HuH-7 (cell line): ENCODE data around the gene SLC2A8.

Source experiments
- DNase-seq: peaks from one replicate; pipeline ENCODE4 v3.0.0; 2011; ENCODE audit warnings: low spot score

SLC2A8 gene, protein sequence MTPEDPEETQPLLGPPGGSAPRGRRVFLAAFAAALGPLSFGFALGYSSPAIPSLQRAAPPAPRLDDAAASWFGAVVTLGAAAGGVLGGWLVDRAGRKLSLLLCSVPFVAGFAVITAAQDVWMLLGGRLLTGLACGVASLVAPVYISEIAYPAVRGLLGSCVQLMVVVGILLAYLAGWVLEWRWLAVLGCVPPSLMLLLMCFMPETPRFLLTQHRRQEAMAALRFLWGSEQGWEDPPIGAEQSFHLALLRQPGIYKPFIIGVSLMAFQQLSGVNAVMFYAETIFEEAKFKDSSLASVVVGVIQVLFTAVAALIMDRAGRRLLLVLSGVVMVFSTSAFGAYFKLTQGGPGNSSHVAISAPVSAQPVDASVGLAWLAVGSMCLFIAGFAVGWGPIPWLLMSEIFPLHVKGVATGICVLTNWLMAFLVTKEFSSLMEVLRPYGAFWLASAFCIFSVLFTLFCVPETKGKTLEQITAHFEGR

DNA sequence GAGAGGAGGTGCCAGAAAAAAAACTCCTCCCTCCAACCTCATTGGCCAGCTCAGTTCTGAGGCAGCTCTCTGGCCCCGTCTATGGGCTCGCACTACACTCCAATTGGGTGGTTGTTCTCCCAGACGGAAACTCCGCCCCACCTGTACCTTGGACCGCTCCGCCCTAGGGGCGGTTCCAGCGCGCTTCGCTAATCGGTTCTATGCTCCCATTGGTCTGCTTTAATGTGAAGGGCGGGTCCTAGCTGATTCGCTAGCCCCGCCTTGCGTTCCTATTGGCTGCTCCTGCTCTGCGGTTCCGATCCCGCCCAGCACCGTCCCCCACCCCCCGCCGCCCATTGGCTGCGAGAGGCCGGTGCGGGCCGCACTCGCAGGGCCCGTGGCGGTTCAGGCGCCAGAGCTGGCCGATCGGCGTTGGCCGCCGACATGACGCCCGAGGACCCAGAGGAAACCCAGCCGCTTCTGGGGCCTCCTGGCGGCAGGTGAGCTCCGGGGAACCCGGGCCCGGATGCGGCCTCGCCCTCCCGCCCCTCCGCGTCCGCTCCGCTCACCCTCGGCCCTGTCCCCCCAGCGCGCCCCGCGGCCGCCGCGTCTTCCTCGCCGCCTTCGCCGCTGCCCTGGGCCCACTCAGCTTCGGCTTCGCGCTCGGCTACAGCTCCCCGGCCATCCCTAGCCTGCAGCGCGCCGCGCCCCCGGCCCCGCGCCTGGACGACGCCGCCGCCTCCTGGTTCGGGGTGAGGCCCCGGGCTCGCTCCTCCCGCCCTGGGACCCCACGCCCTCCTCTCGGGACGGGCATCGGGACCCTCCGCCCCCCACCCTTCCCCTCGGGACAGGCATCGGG lies at the start of gene SLC2A8:
SLC2A8 (plus strand) TSS at position 362 of the 838 bp plus-strand sequence; CDS start at position 424, 62 bp downstream.
- peak; percentile 89 for DNase-seq

DNA sequence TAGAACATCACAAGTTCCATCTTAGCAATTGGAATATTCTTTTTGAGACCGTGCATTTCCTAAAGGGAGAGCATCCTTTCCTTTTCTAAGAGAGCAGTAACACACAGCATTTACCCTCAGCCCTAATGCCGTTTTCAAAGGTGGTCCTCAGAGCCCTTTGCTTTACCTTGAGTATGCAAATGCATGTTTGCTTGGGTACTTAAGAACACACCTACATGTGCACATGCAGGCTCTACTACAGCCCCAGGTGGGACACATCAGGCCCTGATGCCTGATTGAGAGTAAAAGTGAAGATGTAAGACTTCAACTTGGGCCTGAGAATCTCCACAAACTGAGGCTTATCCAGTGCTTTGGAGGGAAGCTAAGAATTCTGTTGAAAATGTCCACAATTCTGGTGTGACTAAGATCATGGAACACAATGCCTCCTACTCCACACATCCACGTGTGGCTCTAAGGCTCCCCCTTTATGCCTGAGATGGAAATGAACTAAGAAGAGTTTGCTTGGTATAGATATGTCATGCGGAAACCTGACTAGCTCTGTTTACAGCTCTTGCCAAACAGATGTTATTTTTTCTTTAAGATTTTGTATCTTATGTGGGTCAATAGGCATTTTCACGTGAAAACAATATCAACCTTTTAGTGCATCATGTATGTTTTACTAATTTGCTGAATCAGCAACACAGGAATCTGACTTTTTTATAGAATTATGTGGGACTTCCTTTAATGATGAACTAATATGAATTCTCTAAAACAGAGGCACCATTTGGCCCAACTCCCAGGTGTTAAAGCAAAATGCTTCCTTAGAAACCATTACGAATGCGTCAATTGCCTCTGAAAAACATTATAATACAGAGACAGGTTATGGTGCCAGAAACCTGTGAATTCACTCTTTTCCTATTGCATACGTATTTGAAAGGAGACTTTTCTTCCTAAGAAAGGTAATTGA lies 48.9 kb upstream of the SLC2A8 start:
- peak; percentile 62 for DNase-seq

DNA sequence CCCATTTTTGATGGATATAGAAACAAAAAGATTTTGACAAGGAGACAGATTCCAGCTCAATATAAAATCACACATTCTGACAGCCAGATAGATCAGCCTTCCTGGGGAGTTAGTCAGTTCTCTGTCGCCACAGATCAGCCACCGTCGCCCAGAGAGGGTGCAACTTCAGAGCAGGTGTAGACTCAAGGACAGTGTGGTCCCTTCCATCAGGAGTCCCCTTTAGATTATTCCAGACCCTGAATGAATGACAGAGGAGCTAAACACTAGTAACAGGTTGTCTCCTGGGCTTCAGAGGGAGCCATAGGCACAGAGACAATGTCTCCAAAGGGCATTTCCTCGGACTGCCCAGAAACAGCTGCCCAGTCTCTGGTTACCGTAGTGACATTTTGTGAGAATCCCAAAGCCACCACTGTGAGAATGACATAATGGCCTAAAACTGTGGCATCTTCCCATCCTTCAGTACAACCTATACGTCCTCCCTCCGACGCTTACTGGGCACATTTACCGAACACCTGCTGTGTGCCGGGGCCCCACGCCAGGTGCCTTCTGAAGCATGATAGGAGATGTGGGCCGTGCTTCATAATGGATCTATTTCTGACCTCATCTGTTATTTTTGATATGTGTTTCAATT lies 47.4 kb upstream of the SLC2A8 start:
- DNase-seq, result no peak

DNA sequence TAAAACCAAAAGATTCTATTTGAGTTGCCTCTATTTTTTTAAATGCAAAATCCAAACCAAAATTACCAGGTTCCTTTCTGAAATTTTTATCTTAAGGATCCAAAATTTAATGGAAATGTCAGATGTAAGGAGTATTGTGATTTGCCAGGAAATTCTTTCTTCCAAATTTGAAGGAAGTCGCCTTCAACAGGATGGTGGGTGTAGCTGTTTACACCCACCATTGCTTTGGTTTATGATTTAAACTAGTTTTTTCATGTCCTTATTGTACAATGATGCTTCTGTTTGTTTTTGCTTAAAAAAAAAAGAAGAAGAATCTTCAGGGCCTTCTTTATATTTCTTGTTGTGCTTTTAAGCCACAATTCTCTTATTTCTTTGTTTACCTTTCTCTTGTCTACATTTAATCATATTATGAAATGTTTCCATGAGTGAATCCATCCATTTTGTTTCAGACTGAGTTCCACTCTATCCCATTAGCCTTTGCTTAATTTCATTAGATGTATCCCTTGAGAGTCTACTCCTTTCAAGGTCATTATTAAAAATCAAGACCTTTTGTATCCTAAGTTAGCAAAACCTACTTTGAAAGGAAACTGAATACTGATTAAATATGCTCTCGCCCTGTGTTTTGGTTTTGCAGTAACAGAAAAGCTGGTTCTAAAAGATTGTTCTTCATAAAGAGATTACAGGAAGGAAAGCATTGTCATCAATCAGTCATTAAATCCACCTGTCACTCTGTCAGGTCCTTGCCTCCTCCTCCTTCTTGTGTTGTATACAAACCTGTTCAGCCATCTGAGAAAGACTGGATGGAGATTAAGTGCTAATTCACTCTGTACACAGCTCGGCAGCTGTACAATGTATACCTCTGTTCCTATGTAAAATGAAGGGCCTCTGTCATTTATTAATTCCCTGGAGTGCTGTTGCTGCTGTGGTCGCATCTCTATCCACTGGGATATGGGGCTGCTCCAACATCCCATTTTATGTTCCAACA lies 45.5 kb upstream of the SLC2A8 start:
- DNase-seq, result no peak

DNA sequence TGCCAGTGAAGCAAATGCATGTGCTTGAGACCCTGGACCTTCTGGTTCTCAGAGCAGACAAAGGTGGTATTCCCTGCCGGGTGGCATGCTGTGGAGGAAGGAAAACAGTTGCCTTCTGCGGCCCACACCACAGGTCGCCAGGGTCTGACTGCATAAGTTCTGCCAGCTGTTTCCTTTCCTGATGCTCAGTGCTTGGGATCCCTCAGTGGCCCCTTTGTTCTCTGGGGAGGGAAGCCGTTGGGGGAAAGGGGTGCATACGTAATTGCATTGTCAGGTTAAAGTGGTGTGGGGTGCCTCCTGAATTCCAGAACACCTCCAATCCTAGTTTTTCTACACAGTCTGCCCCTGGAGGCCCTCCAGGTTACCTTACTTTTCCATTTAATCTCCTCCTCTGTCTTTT lies 43.1 kb upstream of the SLC2A8 start:
- DNase-seq, result no peak

DNA sequence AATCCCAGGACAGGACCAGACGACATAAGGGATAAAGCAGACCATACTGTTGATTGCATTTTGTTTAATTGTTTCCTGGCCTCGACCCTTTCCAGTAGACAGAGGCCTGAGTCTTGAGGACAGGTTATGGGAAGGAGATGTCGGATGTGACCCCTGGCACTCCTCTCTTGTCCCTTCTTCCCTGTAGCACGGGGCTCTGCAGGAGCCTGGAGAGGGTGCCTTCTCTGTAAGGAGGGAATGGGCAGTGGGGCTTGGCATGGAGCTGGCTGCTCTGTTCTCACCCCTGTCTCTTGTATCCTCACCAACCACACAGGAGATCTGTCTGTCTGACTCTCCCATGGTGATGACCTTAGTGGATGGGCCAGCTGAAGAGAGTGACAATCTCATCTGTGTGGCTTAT lies 40.1 kb upstream of the SLC2A8 start:
- DNase-seq, result no peak

DNA sequence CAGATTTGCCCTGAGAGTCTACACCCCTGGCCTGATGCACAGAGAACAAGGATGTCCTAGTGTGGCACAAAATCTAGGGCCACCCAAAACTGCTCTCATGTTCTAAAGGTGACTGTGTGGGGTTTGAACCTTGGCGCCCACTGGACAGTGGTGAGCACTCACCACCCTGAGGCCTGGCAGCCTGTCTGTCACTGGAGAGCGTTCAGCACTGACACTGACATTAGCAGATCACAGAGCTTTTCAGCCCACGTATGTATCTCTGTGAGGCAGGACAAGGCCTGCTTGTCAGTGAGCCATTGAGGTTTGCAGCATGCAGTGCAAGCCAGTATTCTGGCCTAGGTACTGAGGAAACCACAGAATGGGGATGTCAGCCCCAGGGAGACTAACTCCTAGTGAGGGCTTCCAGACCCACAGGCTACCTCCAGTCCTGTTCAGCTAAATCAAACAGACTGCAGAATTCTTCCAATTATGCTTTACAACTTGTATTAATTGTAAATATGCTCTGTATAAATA lies 38.9 kb upstream of the SLC2A8 start:
- DNase-seq, result no peak

DNA sequence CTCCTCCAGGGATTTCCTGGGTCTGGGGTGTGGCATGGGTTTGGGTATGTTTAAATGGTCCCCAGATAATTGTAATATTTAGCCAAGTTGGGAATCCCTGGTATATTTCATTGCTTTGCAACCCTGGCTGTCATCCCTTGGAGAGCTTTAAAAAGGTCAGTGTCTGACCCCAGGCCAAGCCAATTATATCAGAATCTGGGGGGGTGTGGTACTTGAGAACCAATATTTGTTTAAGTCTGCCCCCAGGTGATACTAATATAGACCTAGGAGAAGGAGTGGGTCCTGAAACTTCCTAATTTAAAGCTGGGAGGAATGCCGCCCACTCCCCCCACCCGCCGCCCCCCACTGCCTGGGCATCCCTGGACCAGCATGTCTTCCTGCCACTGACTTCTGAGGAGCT lies 38.2 kb upstream of the SLC2A8 start:
- DNase-seq, result no peak

DNA sequence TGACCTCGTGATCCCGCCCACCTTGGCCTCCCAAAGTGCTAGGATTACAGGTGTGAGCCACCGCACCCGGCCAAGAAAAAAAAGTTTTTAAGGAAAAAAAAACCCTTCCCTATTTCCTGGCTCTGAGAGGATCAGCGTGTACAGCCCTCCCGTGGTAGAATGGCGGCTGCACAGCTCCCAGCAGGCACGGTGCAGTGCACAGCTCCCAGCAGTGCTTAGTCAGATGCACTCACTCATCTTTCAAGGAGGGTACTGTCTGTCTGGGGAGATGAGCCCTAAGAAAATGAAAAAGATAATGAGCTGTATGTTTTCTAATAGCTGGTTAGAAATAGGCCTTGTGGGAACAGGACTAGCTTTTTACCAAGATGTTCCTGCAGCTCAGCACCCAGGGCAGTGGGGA lies 36.7 kb upstream of the SLC2A8 start:
- no peak for DNase-seq

DNA sequence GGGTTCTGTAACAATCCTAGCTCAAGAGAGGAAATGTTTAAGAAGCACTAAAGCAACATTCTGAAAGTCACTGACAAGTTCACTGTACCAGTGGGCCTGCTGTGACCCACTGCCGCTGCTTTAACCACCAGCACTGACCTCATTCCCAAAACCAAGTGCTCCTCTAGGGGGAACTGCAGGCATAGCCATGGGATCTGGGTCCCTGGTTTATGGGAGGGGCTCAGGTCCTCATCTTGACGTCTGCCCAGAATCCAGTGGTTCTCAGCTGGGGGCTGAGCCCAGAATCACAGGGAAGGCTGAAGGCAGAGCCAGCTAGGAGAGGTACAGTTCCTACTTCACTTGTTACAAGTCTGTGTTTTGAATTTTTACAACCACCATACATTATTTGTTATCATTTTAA lies 36.1 kb upstream of the SLC2A8 start:
- DNase-seq, result peak; percentile 62

DNA sequence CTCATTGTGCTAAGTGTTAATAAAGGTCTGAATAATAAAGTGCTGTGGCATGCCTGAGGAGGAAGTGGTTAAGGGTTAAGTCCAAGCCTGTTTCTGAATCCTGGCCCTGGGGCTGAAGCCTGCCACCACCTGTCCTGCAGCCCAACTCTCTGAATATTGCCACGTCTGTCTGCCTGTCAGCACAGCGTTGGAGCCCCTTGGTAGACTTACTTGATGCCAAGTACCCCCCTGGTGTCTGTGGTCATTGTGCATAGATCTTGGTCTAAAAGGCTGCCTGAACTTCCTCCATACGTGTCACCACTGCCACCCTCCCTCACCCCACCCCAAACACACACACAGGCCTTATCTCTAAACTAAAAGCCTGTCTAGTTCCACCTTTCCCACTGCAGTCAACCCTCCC lies 35.4 kb upstream of the SLC2A8 start:
- DNase-seq, result no peak

DNA sequence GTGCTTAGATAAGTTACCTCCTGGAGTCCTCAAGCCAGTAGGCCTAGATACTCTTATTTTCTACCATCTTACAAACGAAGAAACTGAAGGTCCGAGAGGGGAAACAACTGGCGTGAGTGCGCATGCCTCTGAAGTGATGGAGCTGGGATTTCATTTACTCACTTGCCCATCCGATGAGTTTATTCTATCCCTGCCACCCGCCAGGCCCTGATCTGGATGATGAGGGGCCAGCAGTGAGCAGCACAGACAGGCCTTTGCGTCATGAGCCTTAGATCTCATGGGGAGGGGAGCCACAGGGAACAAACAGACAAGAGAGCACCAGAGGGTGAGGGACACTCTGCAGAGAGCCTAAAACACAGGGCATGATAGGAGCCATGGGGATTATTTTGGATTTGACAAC lies 34.1 kb upstream of the SLC2A8 start:
- DNase-seq, result no peak

DNA sequence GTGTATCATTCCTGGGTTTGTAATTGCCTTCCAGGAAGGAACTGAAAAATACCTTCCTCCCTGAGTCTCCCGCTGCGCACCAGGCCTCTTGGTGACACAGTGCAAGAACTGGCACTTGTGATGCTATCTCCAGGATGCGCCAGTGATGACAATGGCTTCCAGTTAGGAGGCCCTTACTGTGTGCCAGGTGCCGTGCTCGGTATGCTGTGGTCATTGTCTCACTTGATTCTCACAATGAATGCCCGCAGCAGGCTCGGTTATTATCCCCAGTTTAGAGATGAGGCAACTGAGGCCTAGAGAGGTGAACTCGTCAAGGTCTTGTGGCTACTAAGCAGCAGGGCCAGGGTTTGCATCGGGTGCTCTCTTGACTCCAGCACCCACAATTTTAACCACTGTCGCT lies 31.5 kb upstream of the SLC2A8 start:
- DNase-seq, result no peak

DNA sequence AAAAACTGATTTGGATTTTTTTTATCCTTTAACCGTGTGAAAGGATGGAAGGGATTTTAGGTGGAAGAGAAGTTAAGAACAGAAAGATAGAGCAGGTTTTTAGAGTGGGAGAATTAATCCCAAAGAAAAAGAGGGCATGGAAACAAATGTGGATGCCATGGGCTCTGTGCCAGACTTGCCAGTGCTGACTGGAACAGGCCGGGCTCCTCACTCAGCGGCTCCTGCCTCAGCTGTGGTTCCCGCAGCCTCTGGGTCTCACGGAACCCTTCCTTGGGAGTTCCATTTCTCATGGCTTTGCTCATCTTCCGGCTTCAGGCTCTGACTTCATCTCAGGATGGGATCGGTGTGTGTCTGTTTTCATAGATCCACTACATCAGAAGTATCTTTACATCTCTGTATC lies 30.4 kb upstream of the SLC2A8 start:
- no peak for DNase-seq

DNA sequence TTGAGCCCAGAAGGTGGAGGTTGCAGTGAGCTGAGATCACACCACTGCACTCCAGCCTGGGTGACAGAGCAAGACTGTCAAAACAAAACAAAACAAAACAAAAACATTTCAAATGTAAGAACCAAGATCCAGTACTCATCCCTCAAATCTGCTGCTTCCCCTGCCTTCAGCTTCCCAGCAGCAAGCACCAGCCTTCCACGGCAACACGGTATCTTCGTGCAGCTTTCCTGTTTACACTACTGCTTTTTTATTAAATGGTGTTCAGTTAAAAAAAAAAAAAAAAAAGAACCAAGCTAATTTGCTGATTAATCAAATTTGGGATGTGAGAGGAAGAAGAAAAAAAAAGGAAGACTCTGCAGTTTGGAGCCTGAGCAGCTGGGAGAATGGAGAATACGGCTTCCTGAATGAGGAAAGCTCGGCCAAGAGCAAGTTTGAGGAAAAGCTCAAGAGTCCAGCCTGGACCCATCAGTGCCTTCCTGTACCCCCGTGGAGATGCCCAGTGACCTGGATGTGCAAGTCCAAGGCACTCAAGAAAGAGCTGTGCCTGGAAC lies 28.0 kb upstream of the SLC2A8 start:
- DNase-seq, result no peak

DNA sequence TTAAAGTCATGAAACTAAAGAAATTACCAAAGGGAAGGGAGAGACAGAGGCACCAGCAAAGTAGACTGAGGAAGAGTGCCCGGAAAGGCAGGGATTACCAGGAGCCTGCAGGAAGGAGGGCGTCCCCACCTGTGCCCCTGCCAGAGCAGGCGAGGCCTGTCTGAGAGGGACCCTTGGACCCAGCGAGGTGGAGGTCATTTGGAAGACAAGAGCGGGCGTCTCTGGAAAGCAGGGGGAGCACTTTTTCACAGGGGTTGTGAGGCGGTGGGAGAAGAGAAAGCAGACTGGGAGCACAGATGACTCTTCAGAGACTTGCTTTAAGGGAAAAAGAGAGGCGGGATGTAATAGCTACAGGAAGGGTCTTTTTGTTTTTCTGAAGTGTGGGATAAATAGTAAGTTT lies 27.5 kb upstream of the SLC2A8 start:
- no peak for DNase-seq

DNA sequence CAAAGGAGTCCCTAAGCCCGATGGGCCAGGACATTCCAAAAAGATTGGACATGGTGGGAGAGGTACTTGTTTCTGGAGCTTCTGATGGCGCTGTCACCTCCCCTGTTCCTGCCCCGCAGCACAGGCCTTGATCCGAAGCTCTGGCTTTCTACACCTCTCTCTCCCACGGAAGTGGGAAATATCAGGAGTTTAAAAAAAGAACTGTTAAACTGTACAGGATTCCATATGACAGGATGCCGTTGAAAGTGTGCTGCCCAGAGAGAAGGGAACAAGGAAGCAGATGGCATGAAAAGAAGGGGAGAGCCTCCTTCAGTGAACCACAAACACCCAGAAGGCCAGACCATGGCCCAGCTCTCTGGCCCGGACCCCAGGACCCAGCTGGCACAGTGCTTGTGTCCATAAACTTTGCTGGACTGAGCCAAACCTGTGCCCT lies 26.8 kb upstream of the SLC2A8 start:
- no peak for DNase-seq

DNA sequence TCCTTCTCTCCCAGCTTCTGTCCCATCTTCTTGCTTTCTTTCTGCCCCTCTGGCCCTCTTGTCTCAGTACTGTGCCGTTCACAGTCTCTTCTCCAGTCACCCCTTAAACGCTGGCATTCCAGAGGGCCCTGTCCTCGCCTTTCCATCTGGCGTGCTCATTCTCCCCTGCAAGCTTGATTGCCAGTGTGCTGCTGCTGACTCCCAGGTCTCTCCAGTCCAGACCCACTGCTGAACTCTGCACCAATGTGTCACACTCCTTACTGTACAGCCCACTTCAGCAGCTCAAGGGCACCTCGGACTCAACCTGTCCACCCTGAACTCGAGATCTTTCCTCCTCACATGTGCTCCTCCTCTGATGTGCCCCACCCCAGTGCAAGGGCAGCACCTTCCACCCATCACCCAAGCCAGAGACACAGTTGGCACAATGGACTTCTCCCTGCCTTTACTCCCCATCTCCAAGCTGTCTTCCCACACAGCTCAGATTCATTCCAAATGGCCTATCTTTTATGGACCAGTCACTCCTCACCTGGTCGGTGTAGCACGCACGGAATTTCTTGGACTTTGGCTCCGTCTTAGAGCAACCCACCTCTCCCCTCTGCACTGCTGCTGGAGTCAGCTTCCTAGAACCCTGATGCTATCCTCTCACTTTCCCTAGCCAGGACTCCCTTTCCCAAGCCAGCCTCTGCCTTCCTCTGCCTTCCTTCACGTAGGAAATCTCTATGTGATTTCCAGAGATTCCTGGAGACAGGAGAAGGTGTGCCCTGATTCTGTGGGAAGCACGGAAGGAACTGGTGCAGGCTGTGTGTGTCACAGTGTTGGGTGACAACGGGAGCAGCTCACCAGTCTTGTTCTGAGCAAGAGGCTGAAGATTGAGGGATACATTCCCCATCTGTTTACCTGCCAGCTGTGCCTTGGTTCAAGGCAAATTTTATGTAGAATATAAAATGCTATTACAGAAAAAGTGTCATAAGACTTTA lies 26.0 kb upstream of the SLC2A8 start:
- DNase-seq, result no peak

DNA sequence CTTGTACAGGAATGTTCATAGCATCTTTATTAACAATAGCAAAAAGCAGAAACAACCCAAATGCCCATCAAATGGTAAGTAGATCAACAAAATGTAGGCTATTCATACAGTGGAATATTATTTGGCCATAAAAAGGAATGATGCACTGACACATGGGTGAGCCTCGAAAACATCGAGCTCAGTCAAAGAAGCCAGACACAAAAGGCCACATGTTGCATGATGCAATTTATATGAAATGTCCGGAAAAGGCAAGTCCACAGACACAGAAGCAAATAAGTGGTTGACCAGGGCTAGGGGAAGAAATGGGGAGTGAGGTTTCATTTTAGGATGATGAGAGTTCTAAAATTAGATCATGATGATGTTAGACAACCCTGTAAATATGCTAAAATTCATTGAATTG lies 16.5 kb upstream of the SLC2A8 start:
- no peak for DNase-seq
